GM12891 (cell line): ENCODE data around the gene RNF157.

ENCODE experiments used
- DNase-seq: peaks from one replicate; pipeline ENCODE4 v3.0.0; 2011; ENCODE audit warnings: low spot score; ENCODE audit not compliant: insufficient read length
- FAIRE-seq: peaks from 2 replicates; lab custom pipeline; 2011; peaks lifted over from hg19 to GRCh38; lab: Jason Lieb, UNC
- PAX5 ChIP-seq: IDR thresholded peaks from 2 replicates; pipeline ENCODE4 v1.6.1; 2011; ENCODE audit warnings: low read length, moderate library complexity, mild to moderate bottlenecking; ENCODE audit not compliant: insufficient read depth, severe bottlenecking
- POLR2A ChIP-seq: IDR thresholded peaks from 2 replicates; pipeline ENCODE4 v1.6.1; 2011; ENCODE audit warnings: low read depth, low read length, control low read depth
- POLR2AphosphoS5 ChIP-seq: IDR thresholded peaks from 2 replicates; pipeline ENCODE4 v1.6.1; 2011; ENCODE audit warnings: low read depth, low read length, control low read depth
- POU2F2 ChIP-seq: IDR thresholded peaks from 2 replicates; pipeline ENCODE4 v1.6.1; 2011; ENCODE audit warnings: low read depth, mild to moderate bottlenecking, control low read depth, low read length, moderate library complexity
- SPI1 ChIP-seq: IDR thresholded peaks from 2 replicates; pipeline ENCODE4 v1.6.1; 2011; ENCODE audit warnings: low read depth, low read length, control low read depth
- TAF1 ChIP-seq: IDR thresholded peaks from 2 replicates; pipeline ENCODE4 v1.6.1; 2011; ENCODE audit warnings: low read depth, low read length, control low read depth

Gene RNF157

DNA sequence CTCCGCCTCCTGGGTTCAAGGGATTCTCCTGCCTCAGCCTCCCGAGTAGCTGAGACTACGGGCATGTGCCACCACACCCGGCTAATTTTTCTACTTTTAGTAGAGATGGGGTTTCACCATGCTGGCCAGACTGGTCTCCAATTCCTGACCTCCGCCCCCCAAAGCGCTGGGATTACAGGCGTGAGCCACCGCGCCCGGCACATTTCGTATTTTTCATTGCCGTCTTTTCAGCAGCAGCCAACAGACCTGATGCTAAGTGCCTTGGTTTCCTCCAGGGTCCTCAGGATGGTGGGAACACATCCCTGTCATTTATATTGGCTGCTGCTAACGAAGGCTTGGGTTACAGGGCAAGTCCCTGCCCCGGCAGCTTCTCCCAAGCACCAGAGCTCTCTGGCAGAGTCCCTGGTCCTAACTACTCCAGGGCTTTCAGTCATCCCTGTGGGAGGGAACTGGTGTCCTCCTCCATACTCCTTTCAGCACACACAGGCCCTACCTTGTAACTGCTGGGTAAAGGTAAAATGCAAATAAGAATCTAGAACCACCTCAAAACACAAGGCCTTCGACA is 1.5 kb upstream of the RNF157 start:
- TF ChIP-seq TAF1: no peak
- TF ChIP-seq SPI1: no peak
- no peak for TF ChIP-seq POLR2A
- no peak for TF ChIP-seq POLR2AphosphoS5
- TF ChIP-seq PAX5: no peak
- no peak for TF ChIP-seq POU2F2
- FAIRE-seq: no peak
- no peak for DNase-seq

DNA sequence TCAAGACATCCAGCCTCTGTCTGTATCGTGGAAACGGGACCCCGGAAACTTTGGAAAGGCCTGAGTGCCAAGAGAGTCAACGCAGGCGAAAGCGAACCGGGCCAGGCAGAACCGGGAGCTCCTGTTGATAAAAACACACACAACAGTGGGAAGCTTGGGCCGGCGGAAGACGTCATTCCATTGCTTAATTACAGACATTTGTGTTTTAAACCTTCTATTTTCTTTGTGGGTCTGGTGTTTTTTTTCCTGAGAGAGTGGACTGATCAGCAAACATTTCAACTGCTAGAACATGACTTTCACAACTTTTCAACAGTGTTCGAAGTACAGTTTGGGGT is 878 bp upstream of the RNF157 start:
- TF ChIP-seq POLR2AphosphoS5 (no peak), POU2F2 (no peak), TAF1 (no peak), POLR2A (no peak), SPI1 (no peak), PAX5 (no peak)
- FAIRE-seq: no peak

DNA sequence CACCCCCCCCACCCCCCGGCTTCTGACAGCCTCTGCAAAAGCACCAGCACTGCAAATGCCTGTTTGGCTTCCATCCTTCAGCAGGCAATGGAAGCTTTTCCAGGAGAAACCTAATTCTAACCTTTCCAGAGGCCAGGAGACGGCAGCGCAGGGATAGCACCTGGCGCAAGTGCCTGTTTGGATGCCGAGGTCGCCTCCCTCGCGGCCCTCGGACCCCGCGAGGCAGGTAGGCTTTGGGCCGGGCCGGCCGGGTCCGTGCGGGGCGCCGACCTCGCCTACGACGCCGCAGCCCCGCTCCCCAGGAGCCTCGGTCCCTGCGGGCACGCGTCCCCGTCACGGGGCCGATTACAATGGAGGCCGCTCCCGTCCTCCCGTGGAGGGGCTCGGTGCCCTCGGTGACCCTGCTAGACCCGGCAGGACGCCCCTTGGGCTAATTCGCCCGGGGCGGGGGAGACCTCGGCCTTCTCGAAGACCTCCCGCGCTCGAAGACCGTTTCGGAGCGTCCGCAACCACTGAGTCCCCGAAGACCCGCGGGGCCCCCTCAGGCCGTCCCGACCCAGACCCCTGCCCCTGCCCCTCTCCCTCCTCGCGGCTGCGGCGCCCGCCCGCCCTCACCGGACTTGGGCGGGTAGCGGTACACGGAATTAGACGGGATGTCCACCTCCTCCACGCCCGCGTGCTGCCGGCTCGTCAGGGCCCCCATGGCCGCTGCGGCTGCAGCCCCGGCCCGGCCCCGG is 587 bp downstream of the RNF157 start:
- TF ChIP-seq PAX5 (no peak), POLR2A (no peak), POU2F2 (no peak), TAF1 (no peak), POLR2AphosphoS5 (no peak), SPI1 (no peak)
- no peak for DNase-seq
- FAIRE-seq: no peak

More for the DNA sequence above, 878 bp upstream of the RNF157 start:
- DNase-seq: no peak

DNA sequence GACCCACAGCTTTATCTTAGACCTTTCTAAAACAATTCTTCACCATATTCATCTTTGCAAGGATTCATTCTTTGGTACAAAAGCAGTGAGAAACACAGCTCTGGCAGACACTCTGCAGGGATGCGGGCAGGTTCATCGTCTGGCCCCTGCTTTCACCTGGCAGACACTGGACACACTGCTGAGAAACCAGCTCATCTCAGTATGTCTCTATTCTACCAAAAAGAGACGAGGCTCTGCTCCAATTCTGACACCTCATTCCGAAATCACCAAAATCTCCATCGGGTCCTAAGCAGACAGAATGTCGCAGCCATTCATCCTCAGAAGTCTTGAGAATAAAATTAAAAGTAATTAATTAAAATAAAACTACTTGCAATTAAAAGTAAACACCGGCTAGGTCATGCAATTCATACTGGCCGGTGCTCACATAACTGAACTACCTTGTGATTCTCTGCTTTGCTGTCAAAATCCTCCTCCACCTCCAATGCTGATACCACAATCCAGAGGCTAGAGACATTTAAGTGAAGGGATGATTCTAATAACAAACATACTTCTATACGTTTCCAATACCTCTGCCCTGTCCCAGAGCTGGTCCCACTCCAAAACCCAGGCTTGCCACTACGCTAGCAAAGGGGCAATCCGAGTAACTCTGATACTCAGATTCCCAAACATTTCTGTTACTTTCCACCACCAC is 1.3 kb downstream of the RNF157 start:
- no peak for DNase-seq
- TF ChIP-seq POLR2A (no peak), PAX5 (no peak), TAF1 (no peak), POU2F2 (no peak), POLR2AphosphoS5 (no peak), SPI1 (no peak)
- FAIRE-seq: no peak

DNA sequence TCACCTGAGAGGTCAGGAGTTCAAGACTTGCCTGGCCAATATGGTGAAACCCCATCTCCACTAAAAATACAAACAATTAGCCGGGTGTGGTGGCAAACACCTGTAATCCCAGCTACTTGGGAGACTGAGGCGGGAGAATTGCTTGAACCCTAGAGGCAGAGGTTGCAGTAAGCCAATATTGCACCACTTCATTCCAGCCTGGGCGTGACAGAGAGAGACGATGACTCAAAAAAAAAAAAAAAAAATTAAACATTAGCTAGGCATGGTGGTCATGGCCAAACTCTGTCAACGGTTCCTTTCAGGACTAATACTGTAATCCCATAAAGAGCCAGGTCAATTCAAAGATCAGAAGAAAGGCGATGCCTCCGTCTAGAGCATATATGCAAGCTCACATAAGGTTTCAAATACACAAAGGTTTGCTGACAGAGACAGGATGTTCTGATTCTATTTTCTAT is 2.4 kb downstream of the RNF157 start:
- no peak for DNase-seq
- no peak for FAIRE-seq

DNA sequence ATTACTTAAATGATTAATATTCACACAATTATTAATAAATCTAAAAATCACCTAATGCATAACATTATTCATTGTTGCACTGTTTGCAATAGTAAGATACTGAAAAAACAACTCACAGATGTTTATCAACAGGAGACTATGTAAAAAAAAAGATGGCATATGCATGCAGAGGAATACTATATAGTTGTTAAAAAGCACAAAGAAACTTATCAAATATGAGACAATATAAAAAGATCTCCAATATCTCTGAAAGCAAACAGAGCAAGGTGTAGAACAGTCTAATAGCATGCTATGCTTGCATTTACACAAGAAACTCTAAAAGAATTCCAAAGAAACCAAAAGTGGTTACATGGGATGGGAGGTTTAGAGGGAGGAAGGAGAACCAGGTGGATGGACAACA is 3.7 kb downstream of the RNF157 start:
- TF ChIP-seq POLR2A (no peak), POLR2AphosphoS5 (no peak), PAX5 (no peak), SPI1 (no peak), TAF1 (no peak), POU2F2 (no peak)
- DNase-seq (no peak), FAIRE-seq (no peak)

More for the DNA sequence above, 2.4 kb downstream of the RNF157 start:
- TF ChIP-seq SPI1: no peak
- no peak for TF ChIP-seq TAF1
- TF ChIP-seq PAX5: no peak

DNA sequence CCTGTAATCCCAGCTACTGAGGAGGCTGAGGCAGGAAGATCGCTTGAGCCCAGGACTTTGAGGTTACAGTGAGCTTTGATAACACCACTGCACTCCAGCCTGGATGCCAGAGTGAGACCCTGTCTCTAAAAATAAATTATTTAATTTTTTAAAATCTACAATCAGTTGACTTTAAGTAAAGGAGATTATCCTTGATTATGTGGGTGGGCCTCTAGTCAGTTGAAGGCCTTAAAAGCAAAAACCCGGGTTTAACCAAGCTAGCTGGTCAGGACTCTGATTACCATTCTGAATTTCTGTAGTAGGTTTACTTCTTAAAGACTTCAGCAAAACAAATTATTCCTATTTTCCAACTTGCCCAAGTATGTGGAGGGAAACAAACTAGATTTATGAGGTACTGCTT is 4.4 kb downstream of the RNF157 start:
- DNase-seq: no peak
- no peak for FAIRE-seq
- TF ChIP-seq SPI1 (no peak), POLR2AphosphoS5 (no peak), POU2F2 (no peak), POLR2A (no peak), PAX5 (no peak), TAF1 (no peak)

DNA sequence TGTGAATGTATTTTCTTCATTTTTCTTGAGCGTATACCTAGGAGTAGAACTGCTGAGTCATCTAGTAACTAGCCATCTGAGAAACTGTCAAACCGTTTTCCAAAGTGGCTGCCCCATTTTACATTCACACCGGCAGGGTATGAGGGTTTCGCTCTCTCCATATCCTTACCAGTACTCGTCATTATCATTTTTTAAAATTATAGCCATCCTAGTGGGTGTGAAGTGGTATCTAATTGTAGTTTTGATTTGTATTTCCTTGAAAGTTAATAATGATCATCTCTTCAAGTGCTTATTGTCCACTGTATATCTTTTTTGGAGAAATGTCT is 6.0 kb downstream of the RNF157 start:
- no peak for DNase-seq
- TF ChIP-seq POU2F2 (no peak), POLR2A (no peak), SPI1 (no peak), POLR2AphosphoS5 (no peak), TAF1 (no peak), PAX5 (no peak)

DNA sequence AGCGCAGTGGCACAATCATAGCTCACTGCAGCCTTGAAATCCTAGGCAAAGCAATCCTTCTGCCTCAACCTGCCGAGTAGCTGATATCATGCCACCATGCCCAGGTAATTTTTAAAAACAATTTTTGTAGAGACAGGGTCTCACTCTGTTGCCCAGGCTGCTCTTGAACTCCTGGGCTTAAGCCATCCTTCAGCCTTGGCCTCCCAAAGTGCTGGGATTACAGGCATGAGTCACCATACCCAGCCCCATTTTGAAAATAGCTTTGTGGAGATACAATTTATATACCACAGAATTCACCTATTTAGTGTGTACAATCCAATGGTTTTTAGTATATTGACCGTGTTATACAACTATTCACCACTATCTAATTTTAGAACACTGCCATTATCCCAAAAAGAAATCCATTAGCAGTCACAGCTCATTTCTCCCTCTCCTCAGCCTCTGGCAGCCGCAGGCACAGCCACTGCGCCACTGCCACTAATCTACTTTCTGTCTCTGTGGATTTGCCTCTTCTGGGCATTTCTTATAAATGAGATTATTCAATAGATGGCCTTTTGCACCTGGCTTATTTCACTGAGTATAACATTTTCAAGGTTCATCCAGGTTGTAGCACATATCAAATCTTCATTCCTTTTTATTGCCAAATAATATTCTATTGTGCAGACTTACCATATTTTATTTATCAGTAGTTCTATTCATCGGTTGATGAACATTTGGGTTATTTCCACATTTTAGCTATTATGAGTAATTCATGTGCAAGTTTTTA is 6.5 kb downstream of the RNF157 start:
- TF ChIP-seq TAF1 (no peak), POU2F2 (no peak), POLR2A (no peak), PAX5 (no peak), SPI1 (no peak), POLR2AphosphoS5 (no peak)
- FAIRE-seq: no peak

More for the DNA sequence above, 6.0 kb downstream of the RNF157 start:
- no peak for FAIRE-seq

More for the DNA sequence above, 6.5 kb downstream of the RNF157 start:
- no peak for DNase-seq
